SK-N-SH (cell line): ENCODE data around the gene TMEM131L.

ENCODE experiments used
- EP300 ChIP-seq, 2 experiments: IDR thresholded peaks; 2 replicates each; pipeline versions ENCODE4 v1.4.0 to v1.6.1; 2012; ENCODE audit warnings: borderline replicate concordance in 1 of 2, low read depth in 1 of 2, low read length in 1 of 2
- FOXM1 ChIP-seq: IDR thresholded peaks from 2 replicates; pipeline ENCODE4 v1.4.0; 2012; ENCODE audit warnings: low read depth, mild to moderate bottlenecking
- JUND ChIP-seq: IDR thresholded peaks from 2 replicates; pipeline ENCODE4 v1.4.0; 2012
- MXI1 ChIP-seq: IDR thresholded peaks from 2 replicates; pipeline ENCODE4 v1.6.1; 2012; ENCODE audit warnings: mild to moderate bottlenecking, low read depth, low read length, improper control_type of control experiment
- RAD21 ChIP-seq: IDR thresholded peaks from 2 replicates; pipeline ENCODE4 v1.6.1; 2012; ENCODE audit warnings: mild to moderate bottlenecking, low read length
- TF ChIP-seq, protein P1 (sequence below): IDR thresholded peaks from 2 replicates; pipeline ENCODE4; 2012
- TF ChIP-seq, protein P2 (sequence below): IDR thresholded peaks from 2 replicates; pipeline ENCODE4 v1.6.1; 2012; ENCODE audit warnings: mild to moderate bottlenecking, low read depth, low read length, moderate library complexity
- TF ChIP-seq, protein P3 (sequence below): fragments of 200-600 bp; sonication (generic); IDR thresholded peaks from 2 replicates; pipeline ENCODE4 v1.6.1; 2017; ENCODE audit warnings: antibody characterized with exemption, mild to moderate bottlenecking, moderate library complexity

DNA sequence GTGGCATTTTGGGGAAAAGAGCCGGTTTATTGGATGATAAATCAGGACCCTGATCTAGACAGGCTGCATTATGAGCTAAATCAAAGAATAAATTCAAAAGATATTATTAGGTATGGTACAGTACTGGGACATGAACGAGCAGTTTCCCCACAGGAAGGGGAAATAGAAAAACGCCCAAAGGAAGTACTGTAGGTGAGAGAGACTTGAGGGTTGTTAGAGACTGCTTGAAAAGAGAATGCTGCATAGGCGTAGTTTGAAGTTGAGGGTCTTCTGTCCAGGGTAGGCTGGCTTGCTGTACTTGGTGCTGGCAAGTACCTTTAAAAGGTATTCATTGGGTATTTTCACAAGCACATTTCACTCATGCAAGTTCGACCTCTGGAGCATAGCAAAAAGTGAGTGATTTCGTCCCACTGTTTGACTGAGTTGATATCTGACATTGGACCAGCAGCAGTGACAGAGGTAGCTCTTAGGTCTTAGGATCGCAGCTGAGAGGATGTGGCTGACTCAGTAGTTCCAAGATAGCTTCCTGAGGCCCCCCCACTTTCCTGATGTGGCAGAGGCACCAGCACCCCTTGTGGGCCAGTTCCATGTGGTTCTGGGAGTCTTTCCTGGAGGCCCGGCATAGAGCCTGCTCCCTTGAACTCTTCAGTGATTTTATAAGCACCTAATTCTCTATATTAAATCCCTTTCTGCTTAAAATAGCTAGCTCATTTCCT lies 64.3 kb downstream of the TMEM131L start:
- TF ChIP-seq, protein P1, sequence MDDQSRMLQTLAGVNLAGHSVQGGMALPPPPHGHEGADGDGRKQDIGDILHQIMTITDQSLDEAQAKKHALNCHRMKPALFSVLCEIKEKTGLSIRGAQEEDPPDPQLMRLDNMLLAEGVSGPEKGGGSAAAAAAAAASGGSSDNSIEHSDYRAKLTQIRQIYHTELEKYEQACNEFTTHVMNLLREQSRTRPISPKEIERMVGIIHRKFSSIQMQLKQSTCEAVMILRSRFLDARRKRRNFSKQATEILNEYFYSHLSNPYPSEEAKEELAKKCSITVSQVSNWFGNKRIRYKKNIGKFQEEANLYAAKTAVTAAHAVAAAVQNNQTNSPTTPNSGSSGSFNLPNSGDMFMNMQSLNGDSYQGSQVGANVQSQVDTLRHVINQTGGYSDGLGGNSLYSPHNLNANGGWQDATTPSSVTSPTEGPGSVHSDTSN, result no peak
- no peak for TF ChIP-seq JUND
- TF ChIP-seq, protein P2, sequence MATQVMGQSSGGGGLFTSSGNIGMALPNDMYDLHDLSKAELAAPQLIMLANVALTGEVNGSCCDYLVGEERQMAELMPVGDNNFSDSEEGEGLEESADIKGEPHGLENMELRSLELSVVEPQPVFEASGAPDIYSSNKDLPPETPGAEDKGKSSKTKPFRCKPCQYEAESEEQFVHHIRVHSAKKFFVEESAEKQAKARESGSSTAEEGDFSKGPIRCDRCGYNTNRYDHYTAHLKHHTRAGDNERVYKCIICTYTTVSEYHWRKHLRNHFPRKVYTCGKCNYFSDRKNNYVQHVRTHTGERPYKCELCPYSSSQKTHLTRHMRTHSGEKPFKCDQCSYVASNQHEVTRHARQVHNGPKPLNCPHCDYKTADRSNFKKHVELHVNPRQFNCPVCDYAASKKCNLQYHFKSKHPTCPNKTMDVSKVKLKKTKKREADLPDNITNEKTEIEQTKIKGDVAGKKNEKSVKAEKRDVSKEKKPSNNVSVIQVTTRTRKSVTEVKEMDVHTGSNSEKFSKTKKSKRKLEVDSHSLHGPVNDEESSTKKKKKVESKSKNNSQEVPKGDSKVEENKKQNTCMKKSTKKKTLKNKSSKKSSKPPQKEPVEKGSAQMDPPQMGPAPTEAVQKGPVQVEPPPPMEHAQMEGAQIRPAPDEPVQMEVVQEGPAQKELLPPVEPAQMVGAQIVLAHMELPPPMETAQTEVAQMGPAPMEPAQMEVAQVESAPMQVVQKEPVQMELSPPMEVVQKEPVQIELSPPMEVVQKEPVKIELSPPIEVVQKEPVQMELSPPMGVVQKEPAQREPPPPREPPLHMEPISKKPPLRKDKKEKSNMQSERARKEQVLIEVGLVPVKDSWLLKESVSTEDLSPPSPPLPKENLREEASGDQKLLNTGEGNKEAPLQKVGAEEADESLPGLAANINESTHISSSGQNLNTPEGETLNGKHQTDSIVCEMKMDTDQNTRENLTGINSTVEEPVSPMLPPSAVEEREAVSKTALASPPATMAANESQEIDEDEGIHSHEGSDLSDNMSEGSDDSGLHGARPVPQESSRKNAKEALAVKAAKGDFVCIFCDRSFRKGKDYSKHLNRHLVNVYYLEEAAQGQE, result no peak
- no peak for TF ChIP-seq EP300 (IDR thresholded peaks at IDR 0.05; ENCODE audit: borderline replicate concordance in 1 of 2, low read depth in 1 of 2, low read length in 1 of 2)
- TF ChIP-seq RAD21, result no peak
- TF ChIP-seq FOXM1, result no peak
- TF ChIP-seq, protein P3, sequence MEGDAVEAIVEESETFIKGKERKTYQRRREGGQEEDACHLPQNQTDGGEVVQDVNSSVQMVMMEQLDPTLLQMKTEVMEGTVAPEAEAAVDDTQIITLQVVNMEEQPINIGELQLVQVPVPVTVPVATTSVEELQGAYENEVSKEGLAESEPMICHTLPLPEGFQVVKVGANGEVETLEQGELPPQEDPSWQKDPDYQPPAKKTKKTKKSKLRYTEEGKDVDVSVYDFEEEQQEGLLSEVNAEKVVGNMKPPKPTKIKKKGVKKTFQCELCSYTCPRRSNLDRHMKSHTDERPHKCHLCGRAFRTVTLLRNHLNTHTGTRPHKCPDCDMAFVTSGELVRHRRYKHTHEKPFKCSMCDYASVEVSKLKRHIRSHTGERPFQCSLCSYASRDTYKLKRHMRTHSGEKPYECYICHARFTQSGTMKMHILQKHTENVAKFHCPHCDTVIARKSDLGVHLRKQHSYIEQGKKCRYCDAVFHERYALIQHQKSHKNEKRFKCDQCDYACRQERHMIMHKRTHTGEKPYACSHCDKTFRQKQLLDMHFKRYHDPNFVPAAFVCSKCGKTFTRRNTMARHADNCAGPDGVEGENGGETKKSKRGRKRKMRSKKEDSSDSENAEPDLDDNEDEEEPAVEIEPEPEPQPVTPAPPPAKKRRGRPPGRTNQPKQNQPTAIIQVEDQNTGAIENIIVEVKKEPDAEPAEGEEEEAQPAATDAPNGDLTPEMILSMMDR, result no peak
- TF ChIP-seq MXI1, result no peak
